IPS-20b (cell line): ENCODE results near the gene ABCA7.
"Not testable (repeated sequence)": the region's sequence is repeated elsewhere in the genome, so short reads cannot be mapped to it uniquely, and the experiment has no call there.

Experiments
- H3K27ac ChIP-seq: one replicate; pipeline ENCODE4 v1.5.1; 2013; ENCODE audit warnings: low read length
- H3K27me3 ChIP-seq: 2 replicates; pipeline ENCODE4 v1.6.1; 2013; ENCODE audit warnings: mild to moderate bottlenecking, low read length, inconsistent platforms; ENCODE audit not compliant: insufficient read depth
- H3K36me3 ChIP-seq: 2 replicates; pipeline ENCODE4 v1.6.1; 2013; ENCODE audit warnings: low read depth, mild to moderate bottlenecking, inconsistent platforms, low read length, moderate library complexity; ENCODE audit not compliant: insufficient read depth
- H3K4me1 ChIP-seq: 2 replicates; pipeline ENCODE4 v1.6.1; 2013; ENCODE audit warnings: mild to moderate bottlenecking, control low read depth, inconsistent platforms, low read length, moderate library complexity; ENCODE audit not compliant: insufficient read depth
- H3K4me3 ChIP-seq: 2 replicates; pipeline ENCODE4 v1.5.1; 2013; ENCODE audit warnings: mild to moderate bottlenecking, low read length, inconsistent platforms
- H3K9ac ChIP-seq: 2 replicates; pipeline ENCODE4 v1.6.1; 2013; ENCODE audit warnings: low read depth, mild to moderate bottlenecking, inconsistent platforms, low read length, moderate library complexity
- H3K9me3 ChIP-seq: 2 replicates; pipeline ENCODE4 v1.6.1; 2013; ENCODE audit warnings: mild to moderate bottlenecking, low read depth, low read length, inconsistent platforms; ENCODE audit not compliant: insufficient read depth

The ABCA7 gene

DNA sequence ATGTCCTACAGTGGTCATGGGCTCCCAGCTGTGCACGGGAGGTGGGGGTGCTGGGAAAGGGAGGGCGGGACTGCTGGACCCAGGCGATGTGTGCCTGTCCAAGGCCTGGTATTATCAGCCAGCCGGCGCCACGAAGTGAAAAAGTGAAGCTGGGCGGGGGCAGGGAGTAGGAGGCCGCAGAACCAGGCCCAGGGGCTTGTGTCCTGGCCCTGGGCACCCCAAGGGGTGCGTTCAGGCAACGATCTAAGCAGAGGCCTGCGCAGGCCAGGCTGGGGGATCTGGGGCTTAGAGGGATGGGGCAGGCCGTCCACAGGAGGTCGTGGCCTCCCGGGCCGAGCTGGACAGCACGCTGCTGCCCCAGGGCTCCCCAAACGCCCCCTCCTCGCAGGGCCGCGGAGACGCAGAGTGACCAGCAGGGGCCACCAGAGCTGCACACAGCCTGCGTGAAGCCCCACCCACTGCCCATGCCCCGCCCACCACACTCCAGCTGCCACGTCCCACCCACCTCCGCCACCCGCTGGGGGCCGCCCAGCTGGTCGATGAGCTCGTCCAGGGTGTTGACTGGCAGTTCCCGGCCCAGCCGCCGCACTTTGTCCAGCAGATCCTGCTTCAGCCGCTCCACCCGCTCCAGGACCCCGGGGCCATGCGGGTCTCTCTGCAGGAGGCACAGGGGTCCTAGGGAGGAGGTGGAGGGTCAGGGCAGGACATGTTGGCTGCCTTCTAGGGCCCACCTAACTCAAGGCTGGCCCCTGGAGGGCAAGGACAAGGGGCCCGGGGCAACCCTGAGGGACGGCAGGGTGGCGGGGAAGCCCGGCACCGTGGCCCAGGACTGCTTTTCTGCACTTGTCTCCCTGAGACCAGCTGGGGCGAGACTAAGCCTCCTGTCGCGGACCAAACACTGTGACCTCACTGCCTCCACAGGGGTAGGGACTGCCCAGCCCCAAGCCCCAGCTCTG, 73.4 kb downstream of the ABCA7 start:
- Histone ChIP-seq H3K36me3 (peaks cover 13% of the 10 kb centered on the region), H3K9ac (no peak overlapping the region), H3K9me3 (no peaks in the 10 kb centered on the region), H3K27me3 (no peaks in the 10 kb centered on the region), H3K4me1 (no peaks in the 10 kb centered on the region), H3K4me3 (no peak overlapping the region), H3K27ac (no peak overlapping the region)

DNA sequence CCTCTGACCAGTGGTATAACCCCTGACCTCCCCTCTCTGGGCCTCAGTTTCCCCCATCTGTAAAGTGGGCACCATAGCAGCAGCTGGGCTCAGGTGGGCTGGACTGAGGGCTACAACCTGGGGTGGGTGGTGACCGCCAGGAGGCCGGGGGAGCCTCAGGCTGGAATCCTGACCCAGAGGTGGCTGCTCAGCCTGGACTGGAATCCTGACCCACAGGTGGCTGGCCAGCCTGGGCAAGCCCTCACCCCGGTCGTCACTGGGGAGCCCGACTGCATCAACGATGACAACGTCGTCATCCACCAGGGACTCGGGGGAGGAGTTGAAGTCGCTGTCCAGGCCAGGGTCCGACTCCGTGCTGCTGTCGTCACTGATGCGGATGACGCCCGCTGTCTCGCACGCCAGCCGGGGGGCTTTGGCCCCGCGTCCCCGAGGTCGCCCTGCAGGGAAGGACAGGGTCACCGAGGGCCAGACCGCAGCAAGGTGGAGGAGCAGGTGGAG, 74.1 kb downstream of the ABCA7 start:
- H3K9me3 ChIP-seq, result no peaks in the 10 kb centered on the region
- H3K4me1 ChIP-seq, result no peaks in the 10 kb centered on the region
- no peak overlapping the region for H3K27ac ChIP-seq
- no peak overlapping the region for H3K4me3 ChIP-seq
- H3K27me3 ChIP-seq, result no peaks in the 10 kb centered on the region
- peaks cover 20% of the 10 kb centered on the region for H3K36me3 ChIP-seq
- H3K9ac ChIP-seq, result no peak overlapping the region

DNA sequence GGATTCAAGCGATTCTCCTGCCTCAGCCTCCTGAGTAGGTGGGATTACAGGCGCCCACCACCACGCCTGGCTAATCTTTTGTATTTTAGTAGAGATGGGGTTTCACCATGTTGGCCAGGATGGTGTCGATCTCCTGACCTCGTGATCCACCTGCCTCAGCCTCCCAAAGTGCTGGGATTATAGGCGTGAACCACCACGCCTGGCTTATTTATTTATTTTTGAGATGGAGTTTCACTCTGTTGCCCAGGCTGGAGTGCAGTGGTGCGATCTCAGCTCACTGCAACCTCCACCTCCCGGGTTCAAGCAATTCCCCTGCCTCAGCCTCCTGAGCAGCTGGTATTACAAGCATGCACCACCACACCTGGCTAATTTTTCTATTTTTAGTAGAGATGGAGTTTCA, 74.8 kb downstream of the ABCA7 start:
- H3K27me3 ChIP-seq, H3K9ac ChIP-seq, H3K27ac ChIP-seq, H3K4me3 ChIP-seq, H3K9me3 ChIP-seq, H3K4me1 ChIP-seq: not testable (repeated sequence)
- peaks cover 23% of the 10 kb centered on the region for H3K36me3 ChIP-seq
